CD14-positive monocyte (primary cell): ENCODE data around the gene ARID3A. TPM values are rescaled to one million over a fixed set of nuclear protein-coding genes. Genes with fewer than 3 reads are reported as not detected.

ENCODE experiments used
- DNase-seq, 3 donors: peaks; one replicate each; pipeline ENCODE4 v3.0.0-alpha.2; 2011 to 2022
- H2AFZ ChIP-seq: 2 replicates; pipeline ENCODE4 v1.6.0; 2012; ENCODE audit warnings: mild to moderate bottlenecking, low read depth, low read length, inconsistent platforms; ENCODE audit not compliant: insufficient read depth, poor library complexity, severe bottlenecking
- H3K27ac ChIP-seq, 2 donors: 1 replicate in 1 of 2; 2 replicates in 1 of 2; pipeline ENCODE4 v1.5.1; 2012 to 2013; ENCODE audit warnings: low read length in 2 of 2, control low read depth in 1 of 2, inconsistent platforms in 1 of 2, low read depth in 1 of 2, mild to moderate bottlenecking in 1 of 2
- H3K27me3 ChIP-seq, 2 donors: one replicate each; pipeline versions ENCODE4 v1.6.0 to v1.6.1; 2011 to 2013; ENCODE audit warnings: low read length in 2 of 2; ENCODE audit not compliant: control insufficient read depth in 2 of 2, insufficient read depth in 2 of 2
- H3K36me3 ChIP-seq, 2 donors: replicated peaks in 1 of 2; 1 replicate in 1 of 2; 2 replicates in 1 of 2; pipeline versions ENCODE4 v1.5.1 to v1.6.1; 2012 to 2013; ENCODE audit warnings: low read length in 2 of 2, control low read depth in 1 of 2, inconsistent platforms in 1 of 2, mild to moderate bottlenecking in 1 of 2; ENCODE audit not compliant: insufficient read depth in 2 of 2, control insufficient read depth in 1 of 2
- H3K4me1 ChIP-seq, 2 donors: 1 replicate in 1 of 2; 2 replicates in 1 of 2; pipeline versions ENCODE4 v1.5.1 to v1.6.1; 2012 to 2013; ENCODE audit warnings: low read length in 2 of 2, control low read depth in 1 of 2, inconsistent platforms in 1 of 2, mild to moderate bottlenecking in 1 of 2, moderate library complexity in 1 of 2; ENCODE audit not compliant: insufficient read depth in 2 of 2, control insufficient read depth in 1 of 2
- H3K4me2 ChIP-seq: replicated peaks from 2 replicates; pipeline ENCODE3; 2012; ENCODE audit warnings: low read length, moderate library complexity, mild to moderate bottlenecking; ENCODE audit not compliant: poor library complexity, severe bottlenecking; ENCODE audit errors: extremely low read depth
- H3K4me3 ChIP-seq, 3 experiments: fragments of 200-600 bp in 1 of 3; sonication (generic) in 1 of 3; replicated peaks in 1 of 3; 1 replicate in 2 of 3; 2 replicates in 1 of 3; pipeline ENCODE4 v1.5.1; 2011 to 2013; ENCODE audit warnings: low read length in 3 of 3, mild to moderate bottlenecking in 3 of 3, control low read depth in 2 of 3, low read depth in 2 of 3, inconsistent platforms in 1 of 3, moderate library complexity in 1 of 3
- H3K79me2 ChIP-seq: 2 replicates; pipeline ENCODE4 v1.6.0; 2012; ENCODE audit warnings: mild to moderate bottlenecking, control low read depth, inconsistent platforms, low read length, moderate library complexity; ENCODE audit not compliant: insufficient read depth
- H3K9ac ChIP-seq: 2 replicates; pipeline ENCODE4 v1.6.0; 2017; ENCODE audit warnings: low read length, mild to moderate bottlenecking; ENCODE audit not compliant: insufficient read depth, poor library complexity, severe bottlenecking
- H3K9me3 ChIP-seq, 2 donors: replicated peaks in 1 of 2; 1 replicate in 1 of 2; 2 replicates in 1 of 2; pipeline versions ENCODE4 v1.5.1 to v1.6.1; 2012 to 2013; ENCODE audit warnings: low read length in 2 of 2, control low read depth in 1 of 2; ENCODE audit not compliant: control insufficient read depth in 1 of 2, insufficient read depth in 1 of 2
- H4K20me1 ChIP-seq: 2 replicates; pipeline ENCODE4 v1.6.0; 2012; ENCODE audit warnings: mild to moderate bottlenecking, low read length, control low read depth, moderate library complexity; ENCODE audit not compliant: insufficient read depth
- H3K27ac Mint-ChIP-seq, 7 donors: one replicate each; pipeline ENCODE4 v1.8.0; 2020; ENCODE audit warnings: mild to moderate bottlenecking in 7 of 7, mixed read lengths in 7 of 7, moderate library complexity in 6 of 7, inconsistent platforms in 2 of 7
- H3K27me3 Mint-ChIP-seq, 3 donors: one replicate each; pipeline ENCODE4 v1.8.0; 2021 to 2022; ENCODE audit warnings: low read depth in 3 of 3, mild to moderate bottlenecking in 3 of 3, mixed read lengths in 3 of 3, moderate library complexity in 3 of 3, inconsistent platforms in 1 of 3
- H3K36me3 Mint-ChIP-seq, 2 donors: one replicate each; pipeline ENCODE4 v1.8.0; 2020; ENCODE audit warnings: mixed read lengths in 2 of 2, inconsistent platforms in 1 of 2, mild to moderate bottlenecking in 1 of 2
- H3K4me1 Mint-ChIP-seq: one replicate; pipeline ENCODE4 v1.8.0; 2020; ENCODE audit warnings: mild to moderate bottlenecking, mixed read lengths
- H3K4me3 Mint-ChIP-seq, 2 donors: one replicate each; pipeline ENCODE4 v1.8.0; 2020; ENCODE audit warnings: mild to moderate bottlenecking in 2 of 2, mixed read lengths in 2 of 2, moderate library complexity in 1 of 2
- H3K9me3 Mint-ChIP-seq, 7 donors: one replicate each; pipeline ENCODE4 v1.8.0; 2020 to 2022; ENCODE audit warnings: mixed read lengths in 7 of 7, mild to moderate bottlenecking in 6 of 7, moderate library complexity in 6 of 7, inconsistent platforms in 2 of 7
- CTCF ChIP-seq: fragments of 200-600 bp; IDR thresholded peaks from one replicate; pipeline ENCODE4 v1.8.0; 2022; ENCODE audit warnings: antibody characterized with exemption, mild to moderate bottlenecking
- WGBS: methylation state at CpG from one replicate; pipeline ENCODE4 v1.1.5; 2013; ENCODE audit warnings: missing lambda C conversion rate; ENCODE audit not compliant: insufficient coverage; 5-methylcytosine and 5-hydroxymethylcytosine counted together
- intact Hi-C, 2 donors: fragments of 100-400 bp; cut with micrococcal nuclease; formaldehyde crosslinking; loops; one replicate each; pipeline versions ENCODE4 v1.15.0 to v1.15.1; 2023
- polyA plus RNA-seq, 3 donors: library from polyadenylated mRNA; depleted of rRNA in 1 of 3; unstranded in 2 of 3; stranded (reverse) in 1 of 3; fragments of 300-500 nt in 2 of 3; fragments of >200 nt in 1 of 3; fragmentation: Illumina TruSeq in 2 of 3; gene quantifications; 1 replicate in 2 of 3; 2 replicates in 1 of 3; pipeline ENCODE4 v1.2.3, GENCODE V29; 2012 to 2021

Gene ARID3A
- polyA plus RNA-seq, 3 donors, result 2.1 to 41.6 (median 3.2) TPM

- no peak overlapping the region for H3K4me3 ChIP-seq
- no peaks in the 10 kb centered on the region for H3K27me3 ChIP-seq
- H3K4me3 Mint-ChIP-seq, result no peak overlapping the region
- no peak for DNase-seq
- no peak overlapping the region for H2AFZ ChIP-seq
- peaks cover 12% of the 10 kb centered on the region for H3K79me2 ChIP-seq
- H3K9me3 Mint-ChIP-seq, result peaks cover 0 to 3% (median 0%) of the 10 kb centered on the region in 7 donors
- peaks cover 8% of the 10 kb centered on the region for H4K20me1 ChIP-seq
- no peak overlapping the region for H3K27ac ChIP-seq
- 91% methylated on average over 6 of the region's 14 CpGs for WGBS
- H3K27ac Mint-ChIP-seq, result peak overlapping the region in 1 of 7 donors; percentile 30
- no peak overlapping the region for H3K4me2 ChIP-seq
- no peaks in the 10 kb centered on the region for H3K9me3 ChIP-seq
- intact Hi-C loops, result loop anchor here in 1 of 2 donors (10.0 kb wide), 1 partner anchor 213 kb away; no protein-coding TSS in a partner anchor
- peaks cover 14% of the 10 kb centered on the region for H3K4me1 Mint-ChIP-seq
- H3K27me3 Mint-ChIP-seq, result peaks cover 0 to 2% (median 1%) of the 10 kb centered on the region in 3 donors
- H3K4me1 ChIP-seq, result peaks cover 14 to 20% of the 10 kb centered on the region in 2 donors
- peaks cover 22 to 44% of the 10 kb centered on the region in 2 donors for H3K36me3 Mint-ChIP-seq
- no peak overlapping the region for H3K9ac ChIP-seq
- no peak for TF ChIP-seq CTCF
- H3K36me3 ChIP-seq, result peaks cover 18 to 28% of the 10 kb centered on the region in 2 donors
These were observed 62.2 kb downstream of the ARID3A start for GRCh38 chr19:988081-988480.

GRCh38 chr19:988510-988909 is 62.7 kb downstream of the ARID3A start:
- intact Hi-C loops, result loop anchor here in 1 of 2 donors (10.0 kb wide), 1 partner anchor 214 kb away; no protein-coding TSS in a partner anchor
- TF ChIP-seq CTCF, result no peak
- no peak overlapping the region for H3K4me2 ChIP-seq
- Mint-ChIP-seq H3K4me1 (peaks cover 12% of the 10 kb centered on the region), H3K36me3 (peaks cover 23 to 44% of the 10 kb centered on the region in 2 donors), H3K4me3 (no peak overlapping the region), H3K27me3 (peaks cover 0 to 2% (median 1%) of the 10 kb centered on the region in 3 donors), H3K9me3 (peaks cover 0 to 3% (median 0%) of the 10 kb centered on the region in 7 donors), H3K27ac (peak overlapping the region in 1 of 7 donors; percentile 20)
- no peak overlapping the region for H3K9ac ChIP-seq
- 93% methylated on average over 13 of the region's 15 CpGs for WGBS
- H3K36me3 ChIP-seq, result peaks cover 18 to 28% of the 10 kb centered on the region in 2 donors
- H3K4me3 ChIP-seq, result no peak overlapping the region
- peaks cover 10 to 16% of the 10 kb centered on the region in 2 donors for H3K4me1 ChIP-seq
- peaks cover 12% of the 10 kb centered on the region for H3K79me2 ChIP-seq
- H4K20me1 ChIP-seq, result peaks cover 8% of the 10 kb centered on the region
- no peaks in the 10 kb centered on the region for H3K9me3 ChIP-seq
- no peaks in the 10 kb centered on the region for H3K27me3 ChIP-seq
- H2AFZ ChIP-seq, result no peak overlapping the region
- H3K27ac ChIP-seq, result no peak overlapping the region
- DNase-seq, result no peak
